ENCODE data around the gene DUSP21. TPM values are rescaled to one million over a fixed set of nuclear protein-coding genes. Genes with fewer than 3 reads are reported as not detected.

Gene DUSP21
- total and polyA plus RNA-seq, 2 of the 4 experiments (the other 2 are of a cell fraction), result not detected

DNA sequence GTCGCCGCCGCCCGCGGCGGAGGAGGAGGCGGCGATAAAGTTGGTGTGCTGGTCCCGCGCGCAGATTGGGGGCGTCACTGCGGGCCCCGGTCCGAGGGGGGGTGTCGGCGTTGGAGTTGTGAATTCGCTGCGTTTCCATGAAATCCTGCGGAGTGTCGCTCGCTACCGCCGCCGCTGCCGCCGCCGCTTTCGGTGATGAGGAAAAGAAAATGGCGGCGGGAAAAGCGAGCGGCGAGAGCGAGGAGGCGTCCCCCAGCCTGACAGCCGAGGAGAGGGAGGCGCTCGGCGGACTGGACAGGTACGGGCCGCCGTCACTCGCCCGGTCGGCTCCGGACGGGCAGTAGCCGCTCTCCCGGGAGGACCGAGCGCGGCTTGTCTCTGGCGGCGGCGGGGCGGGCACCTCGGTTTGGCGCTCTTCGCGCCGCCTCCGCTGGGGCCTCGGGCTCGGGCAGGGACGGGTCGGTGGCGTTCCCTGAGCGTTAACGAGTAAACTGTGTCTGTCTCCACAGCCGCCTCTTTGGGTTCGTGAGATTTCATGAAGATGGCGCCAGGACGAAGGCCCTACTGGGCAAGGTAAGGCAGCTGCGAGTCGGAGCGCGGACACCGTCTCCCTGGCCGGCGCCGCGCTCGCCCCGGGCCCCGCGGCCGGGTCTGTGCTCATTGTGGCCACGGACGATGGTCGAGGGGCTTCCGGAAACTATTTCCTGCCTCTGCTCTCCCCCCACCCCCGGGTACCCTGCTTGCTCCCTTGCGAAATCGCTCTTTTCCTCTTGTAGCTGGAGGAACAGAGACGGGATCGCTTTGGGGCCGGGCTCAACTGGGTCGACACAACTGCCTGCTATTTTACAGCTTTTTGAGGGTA, 29.8 kb downstream of the DUSP21 start:
- peak overlapping the region; percentile 86 for H2AK9ac ChIP-seq (replicated peaks; ENCODE audit: low read depth, low read length, poor library complexity)
- H2BK5ac ChIP-seq (ENCODE audit: low read depth, low read length, poor library complexity, severe bottlenecking), result peak overlapping the region; percentile 83
- peaks cover 4 to 24% of the 10 kb centered on the region in 2 experiments; a peak in 3 of 4 replicates for H3K79me1 ChIP-seq (ENCODE audit: low read depth in 1 of 2, low read length in 2 of 2)
- H4K20me1 ChIP-seq (ENCODE audit: insufficient read depth, low read length), result peaks cover 18% of the 10 kb centered on the region
- H4K5ac ChIP-seq (ENCODE audit: low read depth, low read length), result peak overlapping the region; percentile 11
- no peaks in the 10 kb centered on the region for H3K4me1 ChIP-seq (ENCODE audit: control insufficient read depth, insufficient read depth, low read length)
- H3K9me1 ChIP-seq (ENCODE audit: insufficient read depth, low read length), result no peaks in the 10 kb centered on the region
- H3K27me3 ChIP-seq (ENCODE audit: control insufficient read depth, insufficient read depth, low read length), result no peaks in the 10 kb centered on the region
- peak overlapping the region; percentile 85 for H3K14ac ChIP-seq (replicated peaks; ENCODE audit: low read depth, low read length)
- dilution Hi-C loops (cut with HindIII; ENCODE audit: low sequenced_read_pairs, unreplicated experiment) (no loop called here), intact Hi-C loops (cut with micrococcal nuclease) (loop anchor here (1.0 to 10.0 kb wide), 4 partner anchors 197 to 919 kb away; partner anchors contain the start of gene FUNDC1), in situ Hi-C loops (cut with MboI; ENCODE audit: low sequenced_read_pairs) (no loop called here)
- H3K9ac ChIP-seq (ENCODE audit: low read depth, low read length), result peak overlapping the region; percentile 91
- peak overlapping the region; percentile 96 for H2AFZ ChIP-seq (replicated peaks; ENCODE audit: low read length, poor library complexity)
- H3K36me3 ChIP-seq (ENCODE audit: control insufficient read depth, insufficient read depth, low read length), result no peaks in the 10 kb centered on the region
- POLR2A ChIA-PET (ENCODE audit: unreplicated experiment), result interaction anchor here (0.9 kb wide), 1 partner anchor 24 kb away, joined by 7 read pairs; no protein-coding TSS in a partner anchor
- peak overlapping the region; percentile 89 for H3K27ac ChIP-seq (ENCODE audit: insufficient read depth, low read length)
- peak overlapping the region; percentile 87 for H3K56ac ChIP-seq (ENCODE audit: extremely low read depth, insufficient read depth, low read length)
- WGBS, 2 experiments (ENCODE audit: extremely low coverage in 2 of 2, insufficient read length in 1 of 2), result 0% methylated on average over 47 of the region's 99 CpGs; no CpG with 5 or more reads in 1 of the 2 experiments
- peak overlapping the region; percentile 13 for H4K91ac ChIP-seq (ENCODE audit: insufficient read depth, low read depth, low read length)
- H3K18ac ChIP-seq (ENCODE audit: low read depth, low read length), result peak overlapping the region; percentile 74
- peak overlapping the region; percentile 89 for H3K4ac ChIP-seq (ENCODE audit: low read depth, low read length)
- H2BK120ac ChIP-seq (ENCODE audit: low read depth, low read length), result 0 out of 2 replicates have a peak overlapping the region, but pooled peaks have one; percentile 32
- no peaks in the 10 kb centered on the region for H3K9me3 ChIP-seq (ENCODE audit: control insufficient read depth, insufficient read depth, low read length)
- DNase-seq (peak; percentile 44), ATAC-seq (ENCODE audit: low read depth) (peak; percentile 38)
- 0 out of 2 replicates have a peak overlapping the region, but pooled peaks have one; percentile 3 for H2AK5ac ChIP-seq (ENCODE audit: low read depth, low read length)
- BruUV-seq (replicated peaks), result no TSS peak
- peak overlapping the region; percentile 93 for H3K4me3 ChIP-seq (ENCODE audit: insufficient read depth, low read depth, low read length)
- H2BK20ac ChIP-seq (ENCODE audit: low read depth, low read length), result no peak overlapping the region
- H4K8ac ChIP-seq (ENCODE audit: low read depth in 2 of 2, low read length in 2 of 2), result peak overlapping the region; percentile 53 to 77; a peak in 3 of 4 replicates
- CTCF ChIA-PET, result interaction anchor here (0.6 kb wide), 1 partner anchor 59 kb away, joined by 3 read pairs; no protein-coding TSS in a partner anchor
- H2BK15ac ChIP-seq (ENCODE audit: low read depth, low read length), result no peak overlapping the region; the same call in 2 of the 3 replicates
- H3K4me2 ChIP-seq (ENCODE audit: low read depth, low read length), result peak overlapping the region; percentile 94
- H3K23ac ChIP-seq (ENCODE audit: low read depth, low read length), result peak overlapping the region; percentile 96
- TF ChIP-seq USF2 (IDR thresholded peaks at IDR 0.05; ENCODE audit: low read depth, low read length) (no peak), BHLHE40 (IDR thresholded peaks at IDR 0.05; ENCODE audit: low read depth, low read length) (no peak), CEBPB (IDR thresholded peaks at IDR 0.05; ENCODE audit: low read depth, low read length) (peak; percentile 80), RCOR1 (IDR thresholded peaks at IDR 0.05; ENCODE audit: insufficient replicate concordance, low read length) (no peak), SMC3 (IDR thresholded peaks at IDR 0.05; ENCODE audit: low read depth, low read length) (no peak), MXI1 (IDR thresholded peaks at IDR 0.05; ENCODE audit: borderline replicate concordance, low read depth, low read length) (0 out of 2 replicates have a peak, but pooled peaks have one; percentile 38), POLR2A (IDR thresholded peaks at IDR 0.05; ENCODE audit: low read depth, low read length) (peak; percentile 55), ELK1 (IDR thresholded peaks at IDR 0.05; ENCODE audit: borderline replicate concordance, low read depth, low read length) (no peak), MAZ (IDR thresholded peaks at IDR 0.05; ENCODE audit: borderline replicate concordance, low read depth, low read length) (no peak), MAFK (IDR thresholded peaks at IDR 0.05; ENCODE audit: low read depth, low read length) (no peak), FOS (IDR thresholded peaks at IDR 0.05; ENCODE audit: low read depth, low read length) (no peak), CHD1 (IDR thresholded peaks at IDR 0.05; ENCODE audit: low read depth, low read length) (no peak; the same call in 1 of the 2 replicates), RAD21 (IDR thresholded peaks at IDR 0.05; ENCODE audit: low read length) (peak; percentile 20; the same call in 1 of the 2 replicates)
